GM20000 (cell line): ENCODE data around the gene SC5D.
A peak's percentile ranks its signal among the peaks of the same experiment; 100 is the strongest.

ENCODE experiments used
- DNase-seq: peaks from one replicate; pipeline ENCODE4 v3.0.0; 2012; ENCODE audit warnings: low spot score
- CTCF ChIP-seq: IDR thresholded peaks from 2 replicates; pipeline ENCODE4 v1.5.1; 2012; ENCODE audit warnings: mild to moderate bottlenecking, control low read depth; ENCODE audit errors: extremely low read depth, missing control alignments

SC5D gene

GRCh38 chr11:121291896-121292494, 576 bp upstream of the SC5D start:
- TF ChIP-seq CTCF, result no peak
- DNase-seq, result peak; percentile 32

GRCh38 chr11:121293288-121293594, 670 bp downstream of the SC5D start:
- no peak for DNase-seq
- TF ChIP-seq CTCF, result no peak

- no peak for TF ChIP-seq CTCF
- DNase-seq, result no peak
Measured at GRCh38 chr11:121295246-121296029, 2.9 kb downstream of the SC5D start.

GRCh38 chr11:121297872-121298271, 5.3 kb downstream of the SC5D start:
- no peak for TF ChIP-seq CTCF
- DNase-seq, result no peak

- DNase-seq, result no peak
Measured at GRCh38 chr11:121298774-121299173, 6.2 kb downstream of the SC5D start.

GRCh38 chr11:121299417-121299816, 6.8 kb downstream of the SC5D start:
- DNase-seq, result no peak
- TF ChIP-seq CTCF, result no peak

More at GRCh38 chr11:121298774-121299173, 6.2 kb downstream of the SC5D start:
- no peak for TF ChIP-seq CTCF

GRCh38 chr11:121300313-121300971, 7.9 kb downstream of the SC5D start:
- no peak for DNase-seq
- TF ChIP-seq CTCF, result no peak
